ENCODE data around the gene PAK2.

DNA sequence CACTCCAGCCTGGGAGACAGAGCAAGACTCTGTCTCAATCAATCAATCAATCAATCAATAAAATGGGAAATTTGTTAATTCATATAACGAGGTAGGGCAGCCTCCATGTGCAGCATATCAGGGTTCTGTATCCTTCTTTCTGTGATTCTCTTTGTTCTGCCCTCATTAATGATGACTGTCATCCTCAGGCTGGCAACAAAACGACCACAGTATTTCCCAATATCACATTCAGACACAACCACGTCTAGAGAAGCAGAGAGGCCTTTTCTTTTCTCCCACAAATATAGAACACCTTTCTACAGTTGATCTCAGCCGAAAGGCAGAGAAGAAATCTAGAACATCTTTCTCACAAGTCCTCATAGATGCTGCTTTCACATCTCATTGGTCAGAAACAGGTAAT lies 38.9 kb upstream of the PAK2 start:
- TF ChIP-seq POLR2A (IDR thresholded peaks at IDR 0.05) (no peak), CTCF (IDR thresholded peaks at IDR 0.05) (no peak)

Measured in tibial nerve (tissue), 3 donors.